Epithelial cell of umbilical artery (primary cell): Measurements from ENCODE around the gene SLC25A26. TPM values are rescaled to one million over a fixed set of nuclear protein-coding genes. Genes with fewer than 3 reads are reported as not detected.

Experiments used
- total RNA-seq: library from RNA; depleted of rRNA; stranded (reverse); fragments of >200 nt; gene quantifications from 2 replicates; pipeline ENCODE4 v1.2.3, GENCODE V29; 2014

The SLC25A26 gene
- 19.6 and 28.6 TPM in 2 replicates for total RNA-seq

GRCh38 chr3:66220602-66221377, at the start of gene SLC25A26:
SLC25A26 (plus strand) TSS chr3:66221001; CDS start chr3:66221095, 94 bp downstream.

Other genes starting within 250 kb of the SLC25A26 start
- 31.0 and 32.2 TPM in 2 replicates for gene MAGI1, start 182.1 kb upstream of the SLC25A26 start, total RNA-seq